ENCODE measurements around the gene NYNRIN.

DNA sequence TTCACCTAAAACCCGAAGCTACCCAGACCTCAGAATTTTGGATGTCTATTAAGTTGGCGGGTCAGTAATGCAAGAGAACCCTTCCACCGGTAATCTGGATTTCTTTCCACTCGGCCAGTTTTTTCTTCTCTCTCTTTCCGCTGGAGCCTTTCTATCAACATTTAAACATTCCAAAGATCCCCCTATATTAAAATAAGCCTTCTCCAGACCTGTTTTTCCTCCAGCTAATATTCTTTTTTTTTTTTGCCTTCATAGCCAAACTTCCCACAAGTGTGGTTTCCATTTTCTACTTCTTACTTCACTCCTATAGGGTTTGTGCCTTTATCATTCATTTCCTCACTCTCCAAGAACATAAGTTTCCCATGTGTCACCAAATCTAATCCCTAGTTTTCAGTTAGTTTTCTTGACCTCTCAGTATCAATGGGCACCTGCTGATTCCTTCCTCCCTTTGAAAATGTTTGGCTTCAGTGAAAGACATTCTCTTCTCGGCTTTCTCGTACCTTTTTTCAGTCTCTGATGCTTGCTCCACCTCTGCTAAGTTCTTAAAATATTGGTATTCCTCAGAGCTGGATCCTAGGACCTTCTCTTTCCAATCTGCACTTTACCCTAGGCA is 44.4 kb downstream of the NYNRIN start:
- TF ChIP-seq, protein P1, sequence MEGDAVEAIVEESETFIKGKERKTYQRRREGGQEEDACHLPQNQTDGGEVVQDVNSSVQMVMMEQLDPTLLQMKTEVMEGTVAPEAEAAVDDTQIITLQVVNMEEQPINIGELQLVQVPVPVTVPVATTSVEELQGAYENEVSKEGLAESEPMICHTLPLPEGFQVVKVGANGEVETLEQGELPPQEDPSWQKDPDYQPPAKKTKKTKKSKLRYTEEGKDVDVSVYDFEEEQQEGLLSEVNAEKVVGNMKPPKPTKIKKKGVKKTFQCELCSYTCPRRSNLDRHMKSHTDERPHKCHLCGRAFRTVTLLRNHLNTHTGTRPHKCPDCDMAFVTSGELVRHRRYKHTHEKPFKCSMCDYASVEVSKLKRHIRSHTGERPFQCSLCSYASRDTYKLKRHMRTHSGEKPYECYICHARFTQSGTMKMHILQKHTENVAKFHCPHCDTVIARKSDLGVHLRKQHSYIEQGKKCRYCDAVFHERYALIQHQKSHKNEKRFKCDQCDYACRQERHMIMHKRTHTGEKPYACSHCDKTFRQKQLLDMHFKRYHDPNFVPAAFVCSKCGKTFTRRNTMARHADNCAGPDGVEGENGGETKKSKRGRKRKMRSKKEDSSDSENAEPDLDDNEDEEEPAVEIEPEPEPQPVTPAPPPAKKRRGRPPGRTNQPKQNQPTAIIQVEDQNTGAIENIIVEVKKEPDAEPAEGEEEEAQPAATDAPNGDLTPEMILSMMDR (IDR thresholded peaks at IDR 0.05; ENCODE audit: extremely low read depth in 1 of 2, insufficient read depth in 1 of 2, low read depth in 1 of 2, low read length in 2 of 2), result no peak
- no peak for TF ChIP-seq POLR2AphosphoS5 (IDR thresholded peaks at IDR 0.05; ENCODE audit: insufficient read depth, low read depth, low read length)
- peak; percentile 81 for TF ChIP-seq POLR2A (IDR thresholded peaks at IDR 0.05; ENCODE audit: low read depth, low read length)

Measured in endothelial cell of umbilical vein (primary cell).